Activated B cell treated with CpG ODN at 0.5 μM for 24 hours (primary cell): ENCODE measurements around the gene NME1. TPM values are rescaled to one million over a fixed set of nuclear protein-coding genes. Genes with fewer than 3 reads are reported as not detected.
"Not testable (repeated sequence)": the region's sequence is repeated elsewhere in the genome, so short reads cannot be mapped to it uniquely, and the experiment has no call there.

Experiments used
- ATAC-seq: fragments of 200-7000 bp; cut with Tn5 transposase; one replicate; pipeline ENCODE4 v1.10.0; 2021; ENCODE audit warnings: low read depth, mild to moderate bottlenecking, moderate library complexity
- CTCF ChIA-PET: fragments of 350-600 bp; sonication (Branson Sonifier 250); formaldehyde crosslinking; loops from one replicate; lab custom pipeline; 2021; ENCODE audit warnings: antibody characterized with exemption; lab: Charles Lee
- POLR2A ChIA-PET: fragments of 350-600 bp; sonication (Branson Sonifier 250); formaldehyde crosslinking; loops from one replicate; lab custom pipeline; 2021; ENCODE audit warnings: antibody characterized with exemption; lab: Charles Lee
- DNase-seq: peaks from one replicate; pipeline ENCODE4 v3.0.0; 2022
- H3K27ac Mint-ChIP-seq: one replicate; pipeline ENCODE4 v1.8.0; 2020; ENCODE audit warnings: mixed read lengths
- H3K27me3 Mint-ChIP-seq: one replicate; pipeline ENCODE4 v1.8.0; 2021; ENCODE audit warnings: mixed read lengths
- H3K36me3 Mint-ChIP-seq: one replicate; pipeline ENCODE4 v1.8.0; 2021; ENCODE audit warnings: low read depth, mixed read lengths
- H3K4me1 Mint-ChIP-seq: one replicate; pipeline ENCODE4 v1.8.0; 2021; ENCODE audit warnings: mixed read lengths
- H3K4me3 Mint-ChIP-seq: one replicate; pipeline ENCODE4 v1.8.0; 2020; ENCODE audit warnings: mild to moderate bottlenecking, mixed read lengths
- H3K9me3 Mint-ChIP-seq: one replicate; pipeline ENCODE4 v1.8.0; 2020; ENCODE audit warnings: mixed read lengths
- CTCF ChIP-seq: fragments of 200-600 bp; IDR thresholded peaks from one replicate; pipeline ENCODE4 v1.8.0; 2022; ENCODE audit warnings: antibody characterized with exemption, mild to moderate bottlenecking
- intact Hi-C: fragments of 100-400 bp; cut with micrococcal nuclease; formaldehyde crosslinking; loops from one replicate; pipeline ENCODE4 v1.15.1; 2024
- total RNA-seq: library from RNA; stranded (reverse); gene quantifications from 2 replicates; pipeline ENCODE4 v1.2.3, GENCODE V29; 2022

The NME1 gene
- total RNA-seq, 1 donor from 2014 or later: 130 TPM

- no peaks in the 10 kb centered on the region for H3K9me3 Mint-ChIP-seq
- ATAC-seq (peak; percentile 16), DNase-seq (peak; percentile 58)
- ChIA-PET POLR2A (interaction anchor here (1.0 to 3.0 kb wide), 6 partner anchors 10 to 255 kb away, joined by 4 to 27 read pairs (median 10); partner anchors contain the start of genes NME1, NME2 and TOB1), CTCF (interaction anchor here (1.8 to 3.3 kb wide), 3 partner anchors 31 to 120 kb away, joined by 4 to 15 read pairs (median 5); partner anchors contain the start of gene NME1)
- no peak for TF ChIP-seq CTCF
- H3K36me3 Mint-ChIP-seq: peaks cover 11% of the 10 kb centered on the region
- intact Hi-C loops: loop anchor here (1.0 to 5.0 kb wide), 4 partner anchors 31 to 415 kb away; partner anchors contain the start of genes ANKRD40, MBTD1, NME1 and UTP18
- H3K27me3 Mint-ChIP-seq: no peaks in the 10 kb centered on the region
- peak overlapping the region; percentile 99 for H3K27ac Mint-ChIP-seq
- H3K4me3 Mint-ChIP-seq: peak overlapping the region; percentile 94
- H3K4me1 Mint-ChIP-seq: peaks cover 48% of the 10 kb centered on the region
Measured at GRCh38 chr17:51121620-51122472, 31.5 kb upstream of the NME1 start.

GRCh38 chr17:51122473-51123115 is 30.8 kb upstream of the NME1 start:
- Mint-ChIP-seq H3K27ac (peak overlapping the region; percentile 99), H3K4me1 (peaks cover 40% of the 10 kb centered on the region), H3K4me3 (peak overlapping the region; percentile 94), H3K36me3 (peaks cover 11% of the 10 kb centered on the region)
- DNase-seq, ATAC-seq, H3K27me3 Mint-ChIP-seq, H3K9me3 Mint-ChIP-seq: not testable (repeated sequence)
- ChIA-PET CTCF (interaction anchor here (0.9 to 3.3 kb wide), 4 partner anchors 28 to 121 kb away, joined by 3 to 15 read pairs (median 4); partner anchors contain the start of gene NME1), POLR2A (interaction anchor here (0.7 to 3.0 kb wide), 3 partner anchors 9 to 256 kb away, joined by 5 to 27 read pairs (median 6); partner anchors contain the start of gene TOB1)
- intact Hi-C loops: loop anchor here (5.0 kb wide), 1 partner anchor 415 kb away; the partner anchor contains the start of gene ANKRD40

GRCh38 chr17:51124640-51125503 is 28.5 kb upstream of the NME1 start:
- CTCF ChIA-PET: no interaction called here
- TF ChIP-seq CTCF: no peak
- Mint-ChIP-seq H3K9me3 (no peaks in the 10 kb centered on the region), H3K4me1 (peaks cover 17% of the 10 kb centered on the region), H3K4me3 (no peak overlapping the region), H3K36me3 (peaks cover 8% of the 10 kb centered on the region), H3K27me3 (no peaks in the 10 kb centered on the region), H3K27ac (no peak overlapping the region)
- no peak for ATAC-seq
- intact Hi-C loops: loop anchor here (5.0 kb wide), 1 partner anchor 418 kb away; the partner anchor contains the start of gene ANKRD40
- no peak for DNase-seq
- POLR2A ChIA-PET: no interaction called here

- no peak for TF ChIP-seq CTCF
- CTCF ChIA-PET: no interaction called here
- intact Hi-C loops: no loop called here
- H3K4me3 Mint-ChIP-seq: no peak overlapping the region
- H3K9me3 Mint-ChIP-seq: no peaks in the 10 kb centered on the region
- DNase-seq: no peak
- no peaks in the 10 kb centered on the region for H3K36me3 Mint-ChIP-seq
- POLR2A ChIA-PET: no interaction called here
- ATAC-seq: no peak
- no peaks in the 10 kb centered on the region for H3K4me1 Mint-ChIP-seq
- H3K27me3 Mint-ChIP-seq: no peaks in the 10 kb centered on the region
- H3K27ac Mint-ChIP-seq: no peak overlapping the region
Measured at GRCh38 chr17:51128076-51128475, 25.3 kb upstream of the NME1 start.

GRCh38 chr17:51132964-51133319 is 20.4 kb upstream of the NME1 start:
- Mint-ChIP-seq H3K4me3 (no peak overlapping the region), H3K27me3 (no peaks in the 10 kb centered on the region), H3K27ac (no peak overlapping the region), H3K36me3 (no peaks in the 10 kb centered on the region), H3K9me3 (no peaks in the 10 kb centered on the region), H3K4me1 (peaks cover 2% of the 10 kb centered on the region)
- no peak for DNase-seq
- intact Hi-C loops: no loop called here
- ChIA-PET POLR2A (interaction anchor here (0.5 kb wide), 1 partner anchor 79 kb away, joined by 10 read pairs; no protein-coding TSS in a partner anchor), CTCF (no interaction called here)
- no peak for TF ChIP-seq CTCF
- ATAC-seq: no peak
